Cardiac muscle cell (in vitro differentiated cells and primary cell): ENCODE results near the gene ATG101. TPM values are rescaled to one million over a fixed set of nuclear protein-coding genes. Genes with fewer than 3 reads are reported as not detected.

Experiments used
- DNase-seq, 2 donors: peaks; one replicate each; pipeline versions ENCODE4 v3.0.0 to v3.0.0-alpha.2; 2010 to 2017; ENCODE audit warnings: low read depth in 1 of 2, low spot score in 1 of 2
- H3K27ac ChIP-seq: fragments of 200-600 bp; sonication (generic); 2 replicates; pipeline ENCODE4 v1.5.1; 2016
- H3K27me3 ChIP-seq: fragments of 200-600 bp; sonication (generic); 2 replicates; pipeline ENCODE4 v1.6.0; 2016; ENCODE audit warnings: control low read depth
- H3K36me3 ChIP-seq: fragments of 200-600 bp; sonication (generic); 2 replicates; pipeline ENCODE4 v1.5.1; 2016; ENCODE audit warnings: control low read depth
- H3K4me1 ChIP-seq: fragments of 200-600 bp; sonication (generic); 2 replicates; pipeline ENCODE4 v1.8.1; 2017; ENCODE audit warnings: low read depth, mild to moderate bottlenecking, mixed run types
- H3K4me3 ChIP-seq: fragments of 200-600 bp; sonication (generic); 2 replicates; pipeline ENCODE4 v1.5.1; 2016; ENCODE audit warnings: mild to moderate bottlenecking
- H3K9me3 ChIP-seq: fragments of 200-600 bp; sonication (generic); 2 replicates; pipeline ENCODE4 v1.5.1; 2017; ENCODE audit warnings: low read depth, mild to moderate bottlenecking, control low read depth
- CTCF ChIP-seq: IDR thresholded peaks from 2 replicates; pipeline ENCODE4 v1.5.1; 2012; ENCODE audit warnings: low read depth, mild to moderate bottlenecking, low read length
- polyA plus RNA-seq: library from polyadenylated mRNA; unstranded; fragments of >200 nt; fragmentation: Nextera tagmentation; extraction: Ambion mirVana; gene quantifications from 2 replicates; pipeline ENCODE4 v1.2.1, GENCODE V29; 2016
- total RNA-seq: library from RNA; depleted of rRNA; stranded (reverse); fragments of >200 nt; gene quantifications from 2 replicates; pipeline ENCODE4 v1.2.3, GENCODE V29; 2016

ATG101 gene
- total and polyA plus RNA-seq, 2 experiments from 2014 or later, result 36.6 to 37.4 TPM

DNA sequence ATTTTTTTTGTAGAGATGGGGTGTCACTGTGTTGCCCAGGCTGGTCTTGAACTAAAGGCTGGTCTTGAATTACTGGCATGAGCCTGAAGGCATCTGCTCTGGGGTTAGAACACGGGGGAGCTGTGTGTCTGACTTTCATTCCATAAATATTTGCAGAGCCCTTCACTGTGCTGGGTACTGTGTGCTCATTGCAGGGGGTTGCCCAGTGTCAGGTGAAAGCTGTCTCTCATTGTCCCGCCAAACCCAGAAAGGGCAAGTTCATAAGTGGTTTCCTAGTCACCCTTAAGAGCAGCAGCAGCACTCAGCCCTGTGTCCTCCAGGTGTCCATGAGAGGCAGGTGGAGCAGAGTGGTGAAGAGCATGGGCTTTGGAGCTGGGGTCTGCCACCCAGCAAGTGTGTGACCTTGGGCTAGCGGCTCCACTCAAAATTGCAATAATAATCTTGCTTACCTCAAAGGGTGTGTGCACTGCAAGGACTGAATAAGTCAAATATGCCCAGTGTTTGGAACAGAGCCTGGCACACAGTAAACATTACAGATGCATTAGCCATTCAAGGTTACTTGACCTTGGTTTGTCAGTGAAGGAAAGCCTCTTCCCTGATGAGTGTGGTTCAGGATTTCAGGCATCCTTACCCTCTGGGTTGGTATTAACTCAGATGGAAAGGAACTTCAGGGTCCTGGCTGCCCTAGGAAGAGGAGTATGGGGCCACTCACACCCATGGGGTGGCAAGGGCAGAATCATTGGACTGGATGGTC lies 5.4 kb downstream of the ATG101 start:
- TF ChIP-seq CTCF, result no peak
- Histone ChIP-seq H3K9me3 (no peaks in the 10 kb centered on the region), H3K4me1 (peaks cover 7% of the 10 kb centered on the region), H3K4me3 (no peak overlapping the region), H3K27ac (no peak overlapping the region), H3K36me3 (peaks cover 3% of the 10 kb centered on the region), H3K27me3 (no peaks in the 10 kb centered on the region)
- no peak for DNase-seq

DNA sequence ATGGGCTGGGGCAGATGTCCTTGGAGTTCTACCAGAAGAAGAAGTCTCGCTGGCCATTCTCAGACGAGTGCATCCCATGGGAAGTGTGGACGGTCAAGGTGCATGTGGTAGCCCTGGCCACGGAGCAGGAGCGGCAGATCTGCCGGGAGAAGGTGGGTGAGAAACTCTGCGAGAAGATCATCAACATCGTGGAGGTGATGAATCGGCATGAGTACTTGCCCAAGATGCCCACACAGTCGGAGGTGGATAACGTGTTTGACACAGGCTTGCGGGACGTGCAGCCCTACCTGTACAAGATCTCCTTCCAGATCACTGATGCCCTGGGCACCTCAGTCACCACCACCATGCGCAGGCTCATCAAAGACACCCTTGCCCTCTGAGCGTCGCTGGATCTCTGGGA lies 7.0 kb downstream of the ATG101 start:
- Histone ChIP-seq H3K27ac (no peak overlapping the region), H3K36me3 (peaks cover 3% of the 10 kb centered on the region), H3K9me3 (no peaks in the 10 kb centered on the region), H3K4me1 (peaks cover 7% of the 10 kb centered on the region), H3K27me3 (no peaks in the 10 kb centered on the region), H3K4me3 (no peak overlapping the region)
- no peak for TF ChIP-seq CTCF
- DNase-seq, result no peak

DNA sequence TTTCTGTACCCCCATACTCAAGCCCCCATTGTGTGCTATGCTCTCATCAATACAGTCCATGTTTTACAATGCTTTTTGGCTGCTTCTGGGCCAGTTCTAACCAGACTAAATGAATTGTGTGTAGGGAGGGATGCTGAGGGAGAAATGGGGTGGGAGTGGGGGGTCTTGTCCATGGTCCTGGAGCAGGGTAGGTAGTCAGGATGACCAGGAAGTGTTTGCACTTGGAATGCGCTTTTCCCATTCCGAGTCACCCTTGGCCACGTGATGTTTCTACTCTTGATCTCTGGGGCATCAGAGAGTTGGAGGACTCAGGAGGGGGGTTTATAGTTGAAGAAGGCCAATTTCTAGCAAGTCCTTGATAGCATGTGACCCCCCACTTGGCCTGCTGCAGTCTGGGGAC lies 8.5 kb downstream of the ATG101 start:
- DNase-seq, result no peak
- no peak for TF ChIP-seq CTCF
- no peak overlapping the region for H3K27ac ChIP-seq
- H3K4me1 ChIP-seq, result peaks cover 19% of the 10 kb centered on the region
- peaks cover 3% of the 10 kb centered on the region for H3K36me3 ChIP-seq
- H3K9me3 ChIP-seq, result no peaks in the 10 kb centered on the region
- no peak overlapping the region for H3K4me3 ChIP-seq
- H3K27me3 ChIP-seq, result no peaks in the 10 kb centered on the region

DNA sequence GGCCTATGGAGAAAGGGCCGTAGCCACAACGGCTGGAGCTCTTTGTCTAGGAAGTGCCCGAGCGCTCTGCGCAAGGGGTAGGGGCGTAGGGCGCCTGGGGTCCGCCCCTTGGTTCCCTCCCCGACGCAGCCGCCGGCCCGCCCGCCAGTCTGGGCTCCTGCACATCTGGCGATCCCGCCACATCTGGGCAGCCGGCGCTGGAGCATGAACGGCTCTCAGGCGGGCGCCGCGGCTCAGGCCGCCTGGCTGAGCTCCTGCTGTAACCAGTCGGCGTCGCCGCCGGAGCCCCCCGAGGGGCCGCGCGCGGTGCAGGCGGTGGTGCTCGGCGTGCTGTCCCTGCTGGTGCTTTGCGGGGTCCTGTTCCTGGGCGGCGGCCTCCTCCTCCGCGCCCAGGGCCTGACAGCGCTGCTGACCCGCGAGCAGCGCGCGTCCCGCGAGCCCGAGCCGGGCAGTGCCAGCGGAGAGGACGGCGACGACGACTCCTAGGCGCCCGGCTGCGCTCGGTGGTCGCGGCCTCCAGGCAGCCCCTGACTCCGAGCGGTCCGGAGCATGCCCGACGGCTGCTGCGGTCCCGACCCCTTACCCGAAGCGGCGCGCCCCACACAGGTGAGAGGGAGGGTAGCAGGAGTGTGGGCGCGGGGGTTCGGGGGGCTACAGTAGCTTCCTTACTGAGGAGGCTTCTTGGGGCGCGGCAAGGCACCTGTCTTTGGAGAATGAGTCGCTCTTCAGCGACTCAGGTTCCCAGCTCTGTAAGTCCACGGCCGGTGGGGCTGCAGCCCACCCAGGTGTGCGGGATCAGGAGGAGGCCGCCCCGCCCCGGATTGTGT lies 10.0 kb downstream of the ATG101 start, which contains the start of gene SMIM41:
Gene SMIM41 (plus strand): TSS at position 129 of the 827 bp plus-strand sequence. CDS start 76 bp downstream, at position 205.
- Histone ChIP-seq H3K9me3 (no peaks in the 10 kb centered on the region), H3K27me3 (no peaks in the 10 kb centered on the region), H3K36me3 (peaks cover 3% of the 10 kb centered on the region), H3K4me1 (peaks cover 19% of the 10 kb centered on the region), H3K4me3 (no peak within 1 kb of the TSS), H3K27ac (no peak within 1 kb of the TSS)
- TF ChIP-seq CTCF, result no peak
- DNase-seq, result no peak

GRCh38 chr12:52080403-52081251 lies 10.8 kb downstream of the ATG101 start:
- TF ChIP-seq CTCF, result no peak
- Histone ChIP-seq H3K36me3 (no peaks in the 10 kb centered on the region), H3K4me1 (peaks cover 19% of the 10 kb centered on the region), H3K27me3 (no peaks in the 10 kb centered on the region), H3K4me3 (no peak overlapping the region), H3K27ac (no peak overlapping the region), H3K9me3 (no peaks in the 10 kb centered on the region)
- DNase-seq, result no peak
